Spleen (tissue), 7 donors: ENCODE measurements around the gene PFKM.

Source experiments
- CTCF ChIP-seq, 11 experiments: fragments of 200-600 bp in 7 of 11; fragments of 450-650 bp in 4 of 11; sonication (generic) in 4 of 11; IDR thresholded peaks in 8 of 11; conservative IDR thresholded peaks in 3 of 11; 1 replicate in 7 of 11; 2 replicates in 4 of 11; pipeline versions ENCODE4 v1.4.0 to v1.8.0; 2016 to 2021; ENCODE audit warnings: antibody characterized with exemption in 11 of 11, inconsistent platforms in 4 of 11, mild to moderate bottlenecking in 1 of 11
- POLR2AphosphoS5 ChIP-seq, 3 donors: sonication (generic); formaldehyde crosslinking; IDR thresholded peaks; one replicate each; pipeline ENCODE4 v1.5.1; 2017; ENCODE audit warnings: antibody characterized with exemption in 3 of 3
- donor health status: DM: no; HTN: no; CAD: no; lungs with moderate emphysema.
- donor health status: DM: no; HTN: no; CAD: no.
- donor health status: DM: no; HTN: no; CAD: no.

GRCh38 chr12:48080821-48081220, 38.3 kb upstream of the PFKM start:
- TF ChIP-seq CTCF (IDR thresholded peaks at IDR 0.05 in 8 of 11, conservative IDR thresholded peaks at IDR 0.05 in 3 of 11) (no peak), POLR2AphosphoS5 (IDR thresholded peaks at IDR 0.05) (no peak)
